NCI-H1092 treated with DMSO at 0.1 percent for 48 hours (cell line): ENCODE measurements around the gene BANF1.
"Not testable (repeated sequence)": the region's sequence is repeated elsewhere in the genome, so short reads cannot be mapped to it uniquely, and the experiment has no call there.

ENCODE experiments used
- DNase-seq: peaks from one replicate; lab custom pipeline; 2025; lab: John Stamatoyannopoulos, UW

The BANF1 gene

DNA sequence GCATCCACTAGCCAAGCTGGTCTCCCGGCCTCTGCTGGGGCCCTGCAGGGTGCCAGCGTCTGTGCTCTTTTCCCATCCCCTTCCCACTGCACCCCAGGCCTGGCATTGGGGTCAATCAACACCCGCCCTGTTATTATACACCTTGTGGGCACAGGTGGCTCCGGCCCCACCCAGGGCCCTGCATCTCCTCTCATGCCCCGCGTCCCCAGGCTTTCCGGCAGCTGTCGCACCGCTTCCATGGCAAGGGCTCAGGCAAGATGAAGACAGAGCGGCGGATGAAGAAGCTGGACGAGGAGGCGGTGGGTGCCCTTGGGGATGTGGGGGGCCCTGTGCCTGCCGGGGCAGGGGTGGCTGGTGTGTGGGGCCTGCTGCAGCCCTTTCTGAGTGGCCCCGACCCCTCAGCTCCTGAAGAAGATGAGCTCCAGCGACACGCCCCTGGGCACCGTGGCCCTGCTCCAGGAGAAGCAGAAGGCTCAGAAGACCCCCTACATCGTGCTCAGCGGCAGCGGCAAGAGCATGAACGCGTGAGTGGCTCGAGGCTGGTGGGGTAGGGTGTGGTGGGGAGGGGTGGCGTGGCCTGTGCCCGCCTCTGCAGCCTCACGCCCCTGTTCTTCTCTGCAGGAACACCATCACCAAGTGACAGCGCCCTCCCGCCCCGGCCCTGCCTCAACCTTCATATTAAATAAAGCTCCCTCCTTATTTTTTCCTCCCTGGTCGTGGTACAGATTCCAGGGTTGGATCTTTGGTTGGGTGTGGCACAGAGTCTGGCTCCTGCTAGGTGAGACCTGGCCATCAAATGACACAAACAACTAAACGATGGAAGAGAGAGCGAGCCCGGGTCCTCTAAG, 23.7 kb upstream of the BANF1 start:
- DNase-seq, result no peak

GRCh38 chr11:65979261-65979759, 23.0 kb upstream of the BANF1 start:
- no peak for DNase-seq

- no peak for DNase-seq
Measured at GRCh38 chr11:65981101-65981740, 21.1 kb upstream of the BANF1 start.

GRCh38 chr11:65981972-65982823, 20.1 kb upstream of the BANF1 start:
- no peak for DNase-seq

- no peak for DNase-seq
Measured at GRCh38 chr11:65982824-65983588, 19.3 kb upstream of the BANF1 start.

GRCh38 chr11:65983589-65983987, 18.7 kb upstream of the BANF1 start:
- DNase-seq, result no peak

DNA sequence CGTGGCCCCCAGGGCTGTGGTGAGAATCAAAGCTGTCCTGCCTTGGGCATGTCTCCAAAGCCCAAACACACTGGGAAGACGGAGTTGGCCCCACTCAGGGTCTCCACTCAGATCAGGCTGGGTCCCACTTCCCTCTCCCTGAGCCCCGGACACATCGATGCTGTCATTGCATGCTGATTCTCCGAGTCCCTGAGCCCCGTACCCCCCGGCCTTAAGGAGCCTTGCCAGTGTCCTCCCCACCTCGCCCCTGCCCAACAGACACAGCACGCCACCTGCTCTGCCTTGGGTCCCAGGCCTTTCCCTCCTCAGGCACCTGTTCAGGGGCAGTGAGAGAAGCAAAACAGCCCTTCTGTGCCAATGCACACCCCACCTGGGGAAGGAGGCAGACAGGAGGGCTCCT, 15.0 kb upstream of the BANF1 start:
- no peak for DNase-seq

GRCh38 chr11:65988791-65989592, 13.3 kb upstream of the BANF1 start:
- peak; percentile 97 for DNase-seq

DNA sequence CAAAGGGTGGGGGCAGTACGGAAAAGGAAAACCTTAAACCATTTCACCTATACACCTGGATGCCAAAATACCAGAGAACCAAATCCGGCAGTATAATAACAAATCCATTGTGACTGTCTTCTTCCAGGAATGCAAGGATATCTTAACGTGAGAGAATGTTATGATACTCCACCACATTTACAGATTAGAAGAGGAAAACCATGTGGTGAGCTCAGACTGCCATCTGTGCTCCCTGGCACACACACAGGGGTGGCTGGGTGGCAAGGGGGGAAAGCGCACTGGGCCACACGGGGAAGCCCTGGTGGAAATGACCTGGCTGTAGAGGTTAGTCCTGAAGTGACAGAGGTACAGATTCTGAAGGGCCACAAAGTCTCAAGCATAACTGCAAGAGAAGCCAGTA, 10.2 kb upstream of the BANF1 start:
- no peak for DNase-seq

GRCh38 chr11:65997286-65997685, 5.0 kb upstream of the BANF1 start:
- no peak for DNase-seq

DNA sequence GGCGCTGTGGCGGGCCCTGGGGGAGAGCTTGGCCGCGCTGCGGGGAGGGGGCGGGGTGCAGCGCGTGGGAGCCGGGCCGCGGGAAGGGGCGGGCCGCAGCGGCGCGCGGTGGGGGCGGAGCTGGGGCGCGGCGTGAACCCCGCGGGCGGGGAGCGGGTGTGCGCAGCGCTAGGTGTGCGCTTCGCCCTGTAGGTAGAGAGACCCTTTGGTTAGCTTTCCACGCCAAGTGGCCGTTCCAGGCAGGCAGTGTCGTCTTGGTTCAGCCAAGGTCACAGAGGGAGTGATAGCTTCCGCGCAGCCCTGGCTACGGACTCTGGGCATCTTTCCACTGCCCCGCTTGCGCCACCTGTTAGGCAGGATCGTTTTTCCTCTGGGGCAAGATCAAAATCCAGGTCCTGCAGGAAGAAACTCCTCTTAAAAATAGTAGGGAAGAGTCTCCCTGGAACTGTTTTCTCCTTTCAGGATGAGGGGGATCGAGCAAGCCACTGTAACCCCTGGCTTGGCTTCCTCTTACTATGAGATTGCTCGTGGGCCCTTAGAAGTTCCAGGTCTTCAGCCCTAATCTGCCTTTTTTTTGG, 434 bp downstream of the BANF1 start:
- peak; percentile 70 for DNase-seq

GRCh38 chr11:66003291-66003690, 988 bp downstream of the BANF1 start:
- DNase-seq, result no peak

DNA sequence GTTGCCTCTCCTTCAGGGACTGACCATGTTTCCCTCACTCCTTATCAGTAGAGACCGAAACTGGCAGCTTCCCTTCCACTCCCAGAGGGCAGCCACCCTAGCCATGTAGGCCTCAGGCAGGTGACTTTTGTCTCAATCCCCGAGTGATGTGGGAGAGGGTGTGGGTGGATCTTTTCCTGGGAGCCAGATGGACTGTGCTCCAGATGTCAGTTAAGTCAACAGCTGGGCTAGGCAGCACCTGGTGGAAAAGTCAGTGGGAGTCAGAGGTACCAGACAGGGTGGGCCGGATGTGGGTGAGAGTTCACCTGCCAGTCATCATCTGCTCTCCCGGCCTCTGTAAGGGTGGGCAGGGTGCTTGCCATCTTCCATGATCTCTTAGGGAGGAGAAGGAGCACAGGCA, 1.9 kb downstream of the BANF1 start:
- no peak for DNase-seq

DNA sequence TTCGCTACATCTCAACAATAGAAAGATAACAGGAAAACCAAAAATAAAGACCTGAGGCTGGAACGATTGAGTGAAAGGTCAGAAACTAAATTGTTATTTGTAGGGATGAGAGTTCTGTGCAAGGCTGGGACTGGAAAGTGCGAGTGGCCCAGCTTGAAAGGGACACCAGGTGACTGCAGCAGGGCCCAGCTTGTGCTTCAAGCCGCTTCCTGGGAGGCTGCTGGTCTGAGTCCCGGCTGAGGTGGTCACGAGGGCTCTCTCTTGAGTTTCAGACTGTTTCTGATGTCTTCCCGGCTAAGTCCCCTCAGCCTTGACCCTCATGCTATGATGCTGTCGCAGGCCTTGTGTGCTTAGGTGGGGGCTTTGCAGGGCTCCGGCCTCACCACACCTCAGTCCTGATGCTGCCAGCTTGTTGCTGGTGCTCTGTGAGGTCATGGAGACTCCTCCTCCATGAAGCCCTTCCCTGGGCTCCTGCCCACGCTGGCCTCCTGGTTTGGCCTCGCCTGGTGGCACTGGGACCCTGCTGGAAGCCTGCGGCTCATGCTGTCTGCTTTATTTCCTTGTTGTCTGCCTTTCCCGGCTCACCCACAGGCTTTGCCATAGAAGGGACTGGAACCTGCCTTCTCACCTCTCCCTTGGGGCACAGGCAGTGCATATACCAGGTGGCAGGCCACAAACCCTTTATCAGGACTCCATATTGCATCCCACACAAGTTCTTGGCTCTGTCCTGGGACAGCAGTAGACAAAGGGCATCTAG, 4.0 kb downstream of the BANF1 start:
- DNase-seq, result no peak

GRCh38 chr11:66006891-66007176, 4.5 kb downstream of the BANF1 start:
- no peak for DNase-seq

DNA sequence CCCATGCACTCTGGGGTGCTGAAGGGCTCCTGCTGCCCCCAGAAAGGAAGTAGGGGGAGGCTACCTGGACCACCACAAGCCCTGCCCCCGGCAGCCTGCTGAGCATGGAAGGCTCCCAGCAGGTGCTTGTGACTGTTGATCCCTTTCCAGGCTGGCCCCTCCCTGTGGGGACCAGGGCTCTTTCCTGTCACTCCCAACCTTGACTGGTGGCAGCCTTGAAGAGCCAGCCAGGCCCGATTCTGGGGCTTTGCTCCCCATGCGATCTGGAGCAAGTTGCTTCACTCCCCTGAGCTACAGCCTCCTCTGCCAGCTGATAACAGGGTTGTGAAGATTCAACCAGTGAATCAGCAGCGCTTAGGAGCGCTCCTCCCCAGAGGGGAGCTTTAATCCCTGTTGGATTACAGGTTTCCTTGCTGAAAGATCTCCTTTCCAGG, 4.9 kb downstream of the BANF1 start:
- no peak for DNase-seq

DNA sequence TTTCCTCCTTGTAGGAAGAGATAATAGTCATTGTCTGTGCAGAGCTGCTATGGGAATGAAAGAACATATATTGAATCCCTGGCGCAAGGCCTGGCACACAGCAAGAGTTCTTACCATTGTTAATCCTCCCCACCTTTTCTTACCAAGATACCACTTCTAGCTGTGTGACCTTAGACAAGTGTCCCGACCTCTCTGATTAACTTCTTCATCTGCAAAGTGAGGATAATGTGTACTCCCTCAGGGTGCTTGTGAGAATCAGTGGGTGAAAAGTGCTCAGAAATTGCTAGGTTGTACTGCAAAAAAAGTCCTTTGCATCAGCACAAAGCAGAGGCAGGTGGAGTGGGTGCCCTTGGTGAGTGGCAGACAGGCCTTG, 5.8 kb downstream of the BANF1 start:
- DNase-seq, result no peak

GRCh38 chr11:66008468-66009101, 6.3 kb downstream of the BANF1 start:
- no peak for DNase-seq

- not testable (repeated sequence) for DNase-seq
Measured at GRCh38 chr11:66010036-66010435, 7.7 kb downstream of the BANF1 start.
